Astrocyte (in vitro differentiated cells and primary cell): ENCODE measurements around the gene ZBTB37. TPM values are rescaled to one million over a fixed set of nuclear protein-coding genes. Genes with fewer than 3 reads are reported as not detected.
"Not testable (repeated sequence)": the region's sequence is repeated elsewhere in the genome, so short reads cannot be mapped to it uniquely, and the experiment has no call there.

Experiments
- DNase-seq: peaks from one replicate; pipeline ENCODE4 v3.0.0-alpha.2; 2010; ENCODE audit warnings: low read depth
- FAIRE-seq: peaks from 2 replicates; lab custom pipeline; 2011; peaks lifted over from hg19 to GRCh38; lab: Jason Lieb, UNC
- H2AFZ ChIP-seq: 2 replicates; pipeline ENCODE4 v1.6.0; 2012; ENCODE audit warnings: low read depth, low read length, inconsistent platforms
- H3K27ac ChIP-seq: 2 replicates; pipeline ENCODE4 v1.5.1; 2011; ENCODE audit warnings: low read depth, low read length, inconsistent platforms
- H3K27me3 ChIP-seq: 2 replicates; pipeline ENCODE4 v1.6.0; 2011; ENCODE audit warnings: low read length, inconsistent platforms; ENCODE audit not compliant: insufficient read depth
- H3K36me3 ChIP-seq: 2 replicates; pipeline ENCODE4 v1.5.1; 2011; ENCODE audit warnings: low read length, inconsistent platforms; ENCODE audit not compliant: insufficient read depth
- H3K4me1 ChIP-seq: 2 replicates; pipeline ENCODE4 v1.5.1; 2011; ENCODE audit warnings: low read length, inconsistent platforms; ENCODE audit not compliant: insufficient read depth
- H3K4me2 ChIP-seq: 2 replicates; pipeline ENCODE4 v1.6.0; 2012; ENCODE audit warnings: low read length, inconsistent platforms
- H3K4me3 ChIP-seq: 2 replicates; pipeline ENCODE4 v1.5.1; 2011; ENCODE audit warnings: low read depth, mild to moderate bottlenecking, low read length, inconsistent platforms; ENCODE audit not compliant: insufficient read depth
- H3K79me2 ChIP-seq: 2 replicates; pipeline ENCODE4 v1.6.0; 2012; ENCODE audit warnings: mild to moderate bottlenecking, low read length, inconsistent platforms; ENCODE audit not compliant: insufficient read depth
- H3K9ac ChIP-seq: 2 replicates; pipeline ENCODE4 v1.6.0; 2012; ENCODE audit warnings: mild to moderate bottlenecking, low read length, inconsistent platforms
- H3K9me3 ChIP-seq: 2 replicates; pipeline ENCODE4 v1.5.1; 2012; ENCODE audit warnings: low read depth, mild to moderate bottlenecking, low read length, inconsistent platforms; ENCODE audit not compliant: insufficient read depth
- H4K20me1 ChIP-seq: 2 replicates; pipeline ENCODE4 v1.6.0; 2012; ENCODE audit warnings: low read length, inconsistent platforms; ENCODE audit not compliant: insufficient read depth
- H3K27ac Mint-ChIP-seq: one replicate; pipeline ENCODE4 v1.8.0; 2021; ENCODE audit warnings: mild to moderate bottlenecking, mixed read lengths; ENCODE audit not compliant: unreplicated experiment
- H3K27me3 Mint-ChIP-seq: one replicate; pipeline ENCODE4 v1.8.0; 2021; ENCODE audit warnings: low read depth, mixed read lengths; ENCODE audit not compliant: unreplicated experiment
- H3K36me3 Mint-ChIP-seq: one replicate; pipeline ENCODE4 v1.8.0; 2021; ENCODE audit warnings: low read depth, mixed read lengths; ENCODE audit not compliant: unreplicated experiment
- H3K4me1 Mint-ChIP-seq: one replicate; pipeline ENCODE4 v1.8.0; 2021; ENCODE audit warnings: low read depth, mixed read lengths; ENCODE audit not compliant: unreplicated experiment
- H3K4me3 Mint-ChIP-seq: one replicate; pipeline ENCODE4 v1.8.0; 2021; ENCODE audit warnings: mild to moderate bottlenecking, moderate library complexity, mixed read lengths; ENCODE audit not compliant: unreplicated experiment
- H3K9me3 Mint-ChIP-seq: one replicate; pipeline ENCODE4 v1.8.0; 2021; ENCODE audit warnings: mild to moderate bottlenecking, mixed read lengths; ENCODE audit not compliant: unreplicated experiment
- EZH2 ChIP-seq: IDR thresholded peaks from 2 replicates; pipeline ENCODE4 v1.6.1; 2012; ENCODE audit warnings: mild to moderate bottlenecking, low read length, inconsistent platforms; ENCODE audit not compliant: insufficient read depth
- total RNA-seq: library from RNA; stranded (reverse); gene quantifications from 2 replicates; pipeline ENCODE4 v1.2.1, GENCODE V29; 2021
- TF ChIP-seq, protein P1 (sequence below): IDR thresholded peaks from 2 replicates; pipeline ENCODE4 v1.5.1; 2011; ENCODE audit warnings: low read depth, mild to moderate bottlenecking, inconsistent platforms, low read length, moderate library complexity; ENCODE audit not compliant: insufficient read depth

Gene ZBTB37
- total RNA-seq, 1 donor from 2014 or later: 10.7 TPM

DNA sequence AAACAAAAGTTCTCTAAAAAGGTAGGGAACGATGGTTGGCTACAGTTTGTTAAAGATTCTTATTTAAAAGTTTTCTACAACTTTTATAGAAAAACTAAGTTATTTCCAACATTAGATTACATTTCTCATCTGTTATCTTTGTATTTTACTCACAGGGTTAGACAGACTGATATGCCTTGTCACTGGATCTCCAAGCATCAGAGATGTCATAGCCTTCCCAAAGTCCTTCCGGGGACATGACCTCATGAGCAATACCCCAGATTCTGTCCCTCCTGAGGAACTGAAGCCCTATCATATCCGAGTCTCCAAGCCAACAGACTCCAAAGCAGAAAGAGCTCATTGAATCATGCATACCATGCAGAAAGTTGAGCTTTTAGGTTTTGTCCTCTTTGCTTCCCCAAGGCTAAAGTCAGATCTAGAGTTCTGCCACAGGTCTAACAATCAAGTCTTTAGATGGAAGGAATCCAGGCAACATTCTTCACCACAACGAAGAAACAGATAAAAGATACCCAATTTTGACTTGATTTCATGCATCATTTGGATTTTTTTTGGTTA is 10.7 kb upstream of the ZBTB37 start:
- Histone ChIP-seq H3K4me1 (peaks cover 12% of the 10 kb centered on the region), H3K4me3 (no peak overlapping the region), H3K27ac (no peak overlapping the region), H2AFZ (no peak overlapping the region), H3K9me3 (no peaks in the 10 kb centered on the region), H3K9ac (no peak overlapping the region), H3K79me2 (no peaks in the 10 kb centered on the region), H4K20me1 (peaks cover 13% of the 10 kb centered on the region), H3K4me2 (no peak overlapping the region), H3K36me3 (peaks cover 18% of the 10 kb centered on the region), H3K27me3 (no peaks in the 10 kb centered on the region)
- Mint-ChIP-seq H3K4me1 (peaks cover 17% of the 10 kb centered on the region), H3K27me3 (no peaks in the 10 kb centered on the region), H3K9me3 (no peaks in the 10 kb centered on the region), H3K27ac (no peak overlapping the region), H3K36me3 (peaks cover 8% of the 10 kb centered on the region), H3K4me3 (no peak overlapping the region)
- FAIRE-seq (no peak), DNase-seq (no peak)
- no peak for TF ChIP-seq EZH2
- TF ChIP-seq, protein P1, sequence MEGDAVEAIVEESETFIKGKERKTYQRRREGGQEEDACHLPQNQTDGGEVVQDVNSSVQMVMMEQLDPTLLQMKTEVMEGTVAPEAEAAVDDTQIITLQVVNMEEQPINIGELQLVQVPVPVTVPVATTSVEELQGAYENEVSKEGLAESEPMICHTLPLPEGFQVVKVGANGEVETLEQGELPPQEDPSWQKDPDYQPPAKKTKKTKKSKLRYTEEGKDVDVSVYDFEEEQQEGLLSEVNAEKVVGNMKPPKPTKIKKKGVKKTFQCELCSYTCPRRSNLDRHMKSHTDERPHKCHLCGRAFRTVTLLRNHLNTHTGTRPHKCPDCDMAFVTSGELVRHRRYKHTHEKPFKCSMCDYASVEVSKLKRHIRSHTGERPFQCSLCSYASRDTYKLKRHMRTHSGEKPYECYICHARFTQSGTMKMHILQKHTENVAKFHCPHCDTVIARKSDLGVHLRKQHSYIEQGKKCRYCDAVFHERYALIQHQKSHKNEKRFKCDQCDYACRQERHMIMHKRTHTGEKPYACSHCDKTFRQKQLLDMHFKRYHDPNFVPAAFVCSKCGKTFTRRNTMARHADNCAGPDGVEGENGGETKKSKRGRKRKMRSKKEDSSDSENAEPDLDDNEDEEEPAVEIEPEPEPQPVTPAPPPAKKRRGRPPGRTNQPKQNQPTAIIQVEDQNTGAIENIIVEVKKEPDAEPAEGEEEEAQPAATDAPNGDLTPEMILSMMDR: no peak

GRCh38 chr1:173859547-173859946 is 8.6 kb upstream of the ZBTB37 start:
- not testable (repeated sequence) for DNase-seq, H3K27ac Mint-ChIP-seq, FAIRE-seq, H3K4me2 ChIP-seq, H3K27me3 ChIP-seq, H2AFZ ChIP-seq, H3K9me3 Mint-ChIP-seq, H3K4me3 ChIP-seq, H3K27ac ChIP-seq, H3K9ac ChIP-seq, H3K27me3 Mint-ChIP-seq, H3K4me1 ChIP-seq, H3K9me3 ChIP-seq, H3K4me3 Mint-ChIP-seq
- H3K79me2 ChIP-seq: peaks cover 10% of the 10 kb centered on the region
- H3K36me3 ChIP-seq: peaks cover 25% of the 10 kb centered on the region
- peaks cover 34% of the 10 kb centered on the region for H4K20me1 ChIP-seq
- Mint-ChIP-seq H3K4me1 (peaks cover 21% of the 10 kb centered on the region), H3K36me3 (peaks cover 13% of the 10 kb centered on the region)

DNA sequence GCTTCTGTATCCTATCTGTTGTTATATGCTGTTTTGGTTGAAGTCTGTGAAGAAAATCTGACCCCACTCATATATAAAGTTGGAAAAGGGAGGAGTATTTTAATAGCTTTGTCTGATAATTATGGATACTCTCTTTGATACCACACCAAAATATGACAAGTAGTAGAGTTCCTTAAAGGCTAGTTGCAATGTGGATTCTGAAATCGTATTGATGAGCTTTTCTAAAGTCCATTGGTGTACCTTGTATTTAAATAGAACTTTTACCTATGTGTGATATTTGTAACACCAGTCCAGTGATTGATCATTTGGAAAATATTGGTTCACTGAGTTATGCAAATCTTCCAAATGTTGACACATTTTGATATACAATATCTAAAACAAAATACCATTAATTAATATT is 8.1 kb upstream of the ZBTB37 start:
- Mint-ChIP-seq H3K36me3 (peaks cover 16% of the 10 kb centered on the region), H3K9me3 (no peaks in the 10 kb centered on the region), H3K4me1 (peaks cover 23% of the 10 kb centered on the region), H3K27ac (no peak overlapping the region), H3K27me3 (no peaks in the 10 kb centered on the region), H3K4me3 (no peak overlapping the region)
- H3K4me1 ChIP-seq: peaks cover 3% of the 10 kb centered on the region
- DNase-seq (no peak), FAIRE-seq (no peak)
- no peaks in the 10 kb centered on the region for H3K9me3 ChIP-seq
- H2AFZ ChIP-seq: no peak overlapping the region
- no peak overlapping the region for H3K4me2 ChIP-seq
- H4K20me1 ChIP-seq: peaks cover 39% of the 10 kb centered on the region
- no peak for TF ChIP-seq EZH2
- TF ChIP-seq, protein P1: no peak
- no peak overlapping the region for H3K4me3 ChIP-seq
- H3K36me3 ChIP-seq: peaks cover 30% of the 10 kb centered on the region
- H3K27ac ChIP-seq: no peak overlapping the region
- peaks cover 16% of the 10 kb centered on the region for H3K79me2 ChIP-seq
- H3K27me3 ChIP-seq: no peaks in the 10 kb centered on the region
- no peak overlapping the region for H3K9ac ChIP-seq
